H1 (cell line): ENCODE results near the gene KLHL29. TPM values are rescaled to one million over a fixed set of nuclear protein-coding genes. Genes with fewer than 3 reads are reported as not detected.

Experiments
- ASH2L ChIP-seq: fragments of 200-600, 300-600 bp; sonication (generic); IDR thresholded peaks from one replicate; pipeline ENCODE4 v1.7.1; 2017; ENCODE audit warnings: low read length
- ATF3 ChIP-seq: IDR thresholded peaks from 2 replicates; pipeline ENCODE4 v1.6.1; 2011; ENCODE audit warnings: low read depth, mild to moderate bottlenecking, low read length; ENCODE audit not compliant: insufficient read depth
- CEBPB ChIP-seq: IDR thresholded peaks from 2 replicates; pipeline ENCODE4 v1.6.1; 2012; ENCODE audit warnings: low read depth, low read length
- CHD1 ChIP-seq: IDR thresholded peaks from 2 replicates; pipeline ENCODE4 v1.6.1; 2012; ENCODE audit warnings: low read depth, low read length, improper control_type of control experiment
- CHD7 ChIP-seq: fragments of 300-600 bp; sonication (generic); IDR thresholded peaks from 2 replicates; pipeline ENCODE4 v1.7.1; 2012; ENCODE audit warnings: low read length, moderate library complexity, mild to moderate bottlenecking, inconsistent platforms; ENCODE audit not compliant: insufficient replicate concordance
- EZH2 ChIP-seq: fragments of 200-600 bp; sonication (generic); IDR thresholded peaks from 2 replicates; pipeline ENCODE4 v1.7.1; 2012; ENCODE audit warnings: low read depth, mild to moderate bottlenecking, moderate library complexity, low read length, inconsistent platforms; ENCODE audit not compliant: severe bottlenecking
- GTF2F1 ChIP-seq: IDR thresholded peaks from 2 replicates; pipeline ENCODE4 v1.6.1; 2012; ENCODE audit warnings: low read depth, low read length, improper control_type of control experiment, borderline replicate concordance
- PHF8 ChIP-seq: fragments of 200-600 bp; sonication (generic); conservative IDR thresholded peaks from 2 replicates; pipeline ENCODE4 v1.7.1; 2012; ENCODE audit warnings: low read depth, mild to moderate bottlenecking, inconsistent platforms, low read length, moderate library complexity
- POLR2A ChIP-seq, 2 experiments: IDR thresholded peaks; 1 replicate in 1 of 2; 2 replicates in 1 of 2; pipeline ENCODE4 v1.6.1; 2011; ENCODE audit warnings: low read depth in 2 of 2, low read length in 2 of 2, mild to moderate bottlenecking in 2 of 2; ENCODE audit errors: control extremely low read depth in 1 of 2
- RAD21 ChIP-seq, 2 experiments: IDR thresholded peaks in 1 of 2; conservative IDR thresholded peaks in 1 of 2; 2 replicates each; pipeline ENCODE4 v1.6.1; 2011; ENCODE audit warnings: low read depth in 2 of 2, low read length in 2 of 2, improper control_type of control experiment in 1 of 2, inconsistent platforms in 1 of 2, mild to moderate bottlenecking in 1 of 2, moderate library complexity in 1 of 2
- TAF7 ChIP-seq: optimal IDR thresholded peaks from 2 replicates; pipeline ENCODE3; 2011; ENCODE audit warnings: low read depth, mild to moderate bottlenecking, inconsistent platforms, low read length, moderate library complexity, borderline replicate concordance
- TEAD4 ChIP-seq: IDR thresholded peaks from 2 replicates; pipeline ENCODE4 v1.6.1; 2012; ENCODE audit warnings: low read depth, low read length, inconsistent platforms, mixed read lengths
- polyA plus RNA-seq, 7 experiments: library from polyadenylated mRNA; depleted of rRNA in 3 of 7; stranded (reverse) in 5 of 7; unstranded in 2 of 7; fragments of >200 nt in 5 of 7; fragments of 200-250 nt in 2 of 7; gene quantifications; 1 replicate in 5 of 7; 2 replicates in 1 of 7; 4 replicates in 1 of 7; pipeline versions ENCODE4 v1.2.1 to v1.2.3, GENCODE V29; 2011 to 2013; ENCODE audit warnings: missing spikeins in 2 of 7, mixed read lengths in 2 of 7
- total RNA-seq: library from RNA; stranded (reverse); fragmentation: NEBNext Ultra II Directional; extraction: Animal tissue kit (Norgen Biotek cat#: 25700); gene quantifications from 2 replicates; pipeline ENCODE4 v1.2.1, GENCODE V29; 2021

KLHL29 gene
- total and polyA plus RNA-seq, 2 of the 8 experiments (the other 6 are each of a cell fraction or from before 2014, with no cell fraction given): 1.1 to 4.7 TPM

- TF ChIP-seq CHD7: no peak
- TF ChIP-seq TEAD4: no peak
- no peak for TF ChIP-seq EZH2
- TF ChIP-seq RAD21 (IDR thresholded peaks at IDR 0.05 in 1 of 2, conservative IDR thresholded peaks at IDR 0.05 in 1 of 2; ENCODE audit: low read depth in 2 of 2, low read length in 2 of 2): peak; percentile 32 to 57; a peak in 3 of 4 replicates
- no peak for TF ChIP-seq CHD1
- TF ChIP-seq ASH2L: no peak
- TF ChIP-seq ATF3: no peak
- no peak for TF ChIP-seq PHF8
- no peak for TF ChIP-seq GTF2F1
- no peak for TF ChIP-seq TAF7
- no peak for TF ChIP-seq POLR2A (IDR thresholded peaks at IDR 0.05; ENCODE audit: control extremely low read depth in 1 of 2, low read depth in 2 of 2, low read length in 2 of 2)
- no peak for TF ChIP-seq CEBPB
Measured at GRCh38 chr2:23414871-23415270, 29.9 kb downstream of the KLHL29 start (continued).
